ENCODE measurements around the gene PDE4D. TPM values are rescaled to one million over a fixed set of nuclear protein-coding genes. Genes with fewer than 3 reads are reported as not detected.

Gene PDE4D
- total RNA-seq, 2 experiments from 2014 or later = 0.50 to 0.51 TPM

- Histone ChIP-seq H3K9me3 (ENCODE audit: low read length) (no peaks in the 10 kb centered on the region), H3K36me3 (ENCODE audit: insufficient read depth, low read length) (no peaks in the 10 kb centered on the region), H2AFZ (ENCODE audit: low read length) (no peak overlapping the region), H3K4me1 (ENCODE audit: insufficient read depth, low read length, poor library complexity, severe bottlenecking) (peaks cover 5% of the 10 kb centered on the region), H3K27ac (ENCODE audit: low read depth, low read length, poor library complexity, severe bottlenecking) (no peak overlapping the region), H4K20me1 (ENCODE audit: insufficient read depth, low read length) (no peaks in the 10 kb centered on the region), H3K4me2 (ENCODE audit: low read length) (no peak overlapping the region), H3K9me2 (ENCODE audit: insufficient read depth, low read length) (no peaks in the 10 kb centered on the region), H3K4me3 (ENCODE audit: low read depth, low read length, poor library complexity, severe bottlenecking) (no peak overlapping the region), H3K79me2 (ENCODE audit: insufficient read depth, low read depth, low read length) (no peaks in the 10 kb centered on the region)
- DNase-seq (ENCODE audit: low spot score) = no peak
- intact Hi-C loops (cut with micrococcal nuclease; ENCODE audit: unreplicated experiment) = no loop called here
- BruUV-seq (replicated peaks) = no TSS peak
- TF ChIP-seq EZH2phosphoT487 (IDR thresholded peaks at IDR 0.05; ENCODE audit: borderline replicate concordance, low read depth, low read length) (no peak), CTCF (conservative IDR thresholded peaks at IDR 0.05; ENCODE audit: low read length) (no peak)
- POLR2A ChIA-PET = interaction anchor here (2.1 kb wide), 1 partner anchor 31 kb away, joined by 10 read pairs; no protein-coding TSS in a partner anchor
- CTCF ChIA-PET (ENCODE audit: unreplicated experiment) = no interaction called here
Observed at GRCh38 chr5:59158637-59159391, 734.7 kb downstream of the PDE4D start.

- no peak overlapping the region for H3K27ac ChIP-seq (ENCODE audit: low read depth, low read length, poor library complexity, severe bottlenecking)
Observed at GRCh38 chr5:59158165-59158564, 735.4 kb downstream of the PDE4D start.

More at GRCh38 chr5:59158165-59158564, 735.4 kb downstream of the PDE4D start:
- POLR2A ChIA-PET = interaction anchor here (0.6 to 0.7 kb wide), 3 partner anchors 20 to 129 kb away, joined by 3 read pairs; no protein-coding TSS in a partner anchor
- Histone ChIP-seq H3K4me3 (ENCODE audit: low read depth, low read length, poor library complexity, severe bottlenecking) (no peak overlapping the region), H3K9me3 (ENCODE audit: low read length) (no peaks in the 10 kb centered on the region), H3K79me2 (ENCODE audit: insufficient read depth, low read depth, low read length) (no peaks in the 10 kb centered on the region), H3K4me2 (ENCODE audit: low read length) (no peak overlapping the region), H3K36me3 (ENCODE audit: insufficient read depth, low read length) (no peaks in the 10 kb centered on the region), H3K4me1 (ENCODE audit: insufficient read depth, low read length, poor library complexity, severe bottlenecking) (peaks cover 5% of the 10 kb centered on the region), H2AFZ (ENCODE audit: low read length) (no peak overlapping the region), H4K20me1 (ENCODE audit: insufficient read depth, low read length) (no peaks in the 10 kb centered on the region), H3K9me2 (ENCODE audit: insufficient read depth, low read length) (no peaks in the 10 kb centered on the region)
- intact Hi-C loops (cut with micrococcal nuclease; ENCODE audit: unreplicated experiment) = no loop called here
- no peak for TF ChIP-seq CTCF (conservative IDR thresholded peaks at IDR 0.05; ENCODE audit: low read length)
- TF ChIP-seq EZH2phosphoT487 (IDR thresholded peaks at IDR 0.05; ENCODE audit: borderline replicate concordance, low read depth, low read length) = no peak
- CTCF ChIA-PET (ENCODE audit: unreplicated experiment) = no interaction called here
- no TSS peak for BruUV-seq (replicated peaks)
- no peak for DNase-seq (ENCODE audit: low spot score)
